ENCODE measurements around the gene PTPN7.
"Not testable (repeated sequence)": the region's sequence is repeated elsewhere in the genome, so short reads cannot be mapped to it uniquely, and the experiment has no call there.

The PTPN7 gene

DNA sequence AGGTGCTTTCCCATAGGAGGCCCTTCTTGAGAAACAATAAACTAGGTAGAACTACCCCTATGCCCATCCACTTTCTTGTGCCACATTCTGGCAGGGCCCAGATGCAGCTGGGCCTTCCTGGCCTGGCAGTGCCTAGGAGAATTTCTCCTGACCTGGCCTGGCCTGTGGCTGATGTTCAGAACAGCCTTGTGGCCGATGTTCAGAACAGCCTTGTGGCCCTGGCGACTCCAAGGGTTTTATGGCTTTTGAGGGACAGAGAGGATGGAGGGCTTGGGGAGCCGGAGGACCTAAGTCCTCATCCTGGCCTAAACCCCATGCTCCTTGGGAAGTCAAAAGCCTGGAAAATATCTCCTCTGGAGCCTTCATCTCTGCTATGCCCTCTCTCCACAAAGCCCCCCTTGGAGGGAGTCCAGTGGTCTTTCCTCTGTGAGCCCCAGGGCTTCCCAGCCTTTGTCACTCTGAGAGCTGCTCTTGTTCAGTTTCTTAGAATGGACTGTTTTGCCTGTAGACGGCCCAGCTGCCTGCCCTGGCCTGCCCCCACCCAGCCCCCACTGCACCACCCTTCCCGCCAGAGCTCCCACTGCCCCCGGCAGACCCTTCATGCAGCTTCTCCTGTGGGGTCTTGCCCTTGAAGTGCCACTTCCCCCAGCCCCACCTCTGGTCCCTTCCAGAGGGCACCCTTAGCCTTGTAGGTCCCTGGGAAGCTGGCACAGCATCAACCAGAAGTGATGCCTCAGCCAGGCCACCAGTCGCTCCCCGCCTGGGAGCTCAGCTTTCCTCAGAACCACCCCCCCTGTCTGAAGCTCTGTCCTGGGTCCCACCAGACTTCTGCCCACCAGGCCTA, 30.7 kb downstream of the PTPN7 start:
- no peak for DNase-seq

GRCh38 chr1:202127836-202128622, 32.4 kb downstream of the PTPN7 start:
- DNase-seq = no peak

DNA sequence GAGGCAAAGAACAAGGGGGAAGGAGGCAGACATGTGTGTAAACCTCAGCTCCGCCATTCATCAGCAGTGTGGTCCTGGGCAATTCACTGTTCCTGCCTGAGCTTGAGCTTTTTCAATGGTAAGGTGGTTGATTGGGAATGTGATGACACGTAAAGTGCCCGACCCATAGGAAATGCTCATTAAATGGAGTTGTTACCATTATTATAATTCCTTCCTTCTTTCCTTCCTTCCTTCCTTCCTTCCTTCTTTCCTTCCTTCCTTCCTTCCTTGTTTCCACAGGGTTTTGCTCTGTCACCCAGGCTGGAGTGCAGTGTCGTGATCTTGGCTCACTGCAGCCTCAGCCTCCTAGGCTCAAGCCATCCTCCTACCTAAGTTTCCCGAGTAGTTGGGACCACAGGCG, 33.3 kb downstream of the PTPN7 start:
- DNase-seq = no peak

DNA sequence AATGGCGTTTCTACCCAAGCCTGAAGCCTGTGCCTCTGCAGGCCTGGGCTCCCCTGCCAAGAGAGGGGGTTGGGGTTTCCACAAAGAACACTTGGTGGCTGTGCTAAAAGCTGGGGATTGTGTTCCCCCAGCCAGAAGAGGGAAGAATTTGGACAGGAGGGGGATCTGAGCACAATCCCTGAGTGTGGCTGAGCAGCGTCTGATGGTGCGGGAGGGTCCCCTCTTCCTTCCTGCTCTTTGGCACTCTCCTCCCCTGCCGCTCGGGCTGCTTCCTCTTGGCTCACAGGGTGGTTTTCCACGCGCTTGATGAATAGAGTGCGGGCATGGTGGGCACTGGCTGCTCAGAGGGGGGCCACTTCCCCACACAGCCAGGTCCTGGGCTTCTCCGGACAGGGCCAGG, 34.0 kb downstream of the PTPN7 start:
- DNase-seq = no peak

DNA sequence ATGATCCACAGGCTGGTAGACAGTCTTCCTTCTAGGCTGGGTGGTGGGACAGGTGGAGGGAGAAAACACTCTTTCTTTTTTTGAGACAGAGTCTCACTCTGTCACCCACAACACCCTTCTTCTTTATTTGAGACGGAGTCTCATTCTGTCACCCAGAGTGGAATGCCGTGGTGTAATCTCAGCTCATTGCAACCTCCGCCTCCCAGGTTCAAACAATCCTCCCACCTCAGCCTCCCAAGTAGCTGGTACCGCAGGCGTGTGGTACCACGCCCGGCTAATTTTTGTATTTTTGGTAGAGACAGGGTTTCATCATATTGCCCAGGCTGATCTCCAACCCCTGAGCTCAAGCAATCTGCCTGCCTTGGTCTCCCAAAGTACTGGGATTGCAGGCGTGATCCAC, 34.8 kb downstream of the PTPN7 start:
- no peak for DNase-seq

- no peak for DNase-seq
Measured at GRCh38 chr1:202124142-202124541, 36.3 kb downstream of the PTPN7 start.

DNA sequence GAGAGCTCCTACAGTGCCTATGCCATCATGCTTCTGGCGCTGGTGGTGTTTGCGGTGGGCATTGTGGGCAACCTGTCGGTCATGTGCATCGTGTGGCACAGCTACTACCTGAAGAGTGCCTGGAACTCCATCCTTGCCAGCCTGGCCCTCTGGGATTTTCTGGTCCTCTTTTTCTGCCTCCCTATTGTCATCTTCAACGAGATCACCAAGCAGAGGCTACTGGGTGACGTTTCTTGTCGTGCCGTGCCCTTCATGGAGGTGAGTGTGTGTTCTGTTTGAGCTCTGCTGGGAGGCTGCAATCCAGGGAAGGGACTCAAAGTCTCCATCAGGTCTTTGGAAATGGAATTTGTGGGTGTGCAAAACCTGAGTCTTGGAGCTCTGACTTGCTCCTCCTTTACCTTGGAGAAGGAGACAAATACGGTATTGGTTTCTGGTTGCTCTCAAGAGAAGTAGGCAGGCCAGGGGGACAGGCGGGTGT, 37.0 kb downstream of the PTPN7 start:
- DNase-seq = no peak

- DNase-seq = peak in 1 of 2 experiments; percentile 12
Measured at GRCh38 chr1:202122639-202123335, 37.6 kb downstream of the PTPN7 start, which contains the start of gene GPR37L1. TSS of gene GPR37L1 (plus strand) at chr1:202122917. CDS start at chr1:202122964, 47 bp downstream.

DNA sequence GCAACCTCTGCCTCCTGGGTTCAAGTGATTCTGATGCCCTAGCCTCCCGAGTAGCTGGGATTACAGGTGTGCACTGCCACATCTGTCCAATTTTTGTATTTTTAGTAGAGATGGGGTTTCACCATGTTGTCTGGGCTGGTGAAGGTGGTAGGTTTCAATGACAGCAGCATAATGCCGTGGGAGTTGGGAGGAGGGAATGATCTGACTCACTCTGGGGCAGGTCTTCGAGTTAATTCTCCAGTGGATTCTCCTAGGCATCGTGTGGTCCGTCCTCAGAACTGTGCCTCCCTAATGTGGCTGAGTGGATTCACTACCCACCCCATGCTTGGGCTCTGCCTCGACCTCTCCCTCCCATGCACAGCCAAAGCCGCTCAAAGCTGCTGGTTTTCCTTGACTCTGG, 39.4 kb downstream of the PTPN7 start:
- no peak for DNase-seq

GRCh38 chr1:202117898-202118371, 42.5 kb downstream of the PTPN7 start:
- DNase-seq = no peak

- DNase-seq = no peak
Measured at GRCh38 chr1:202116287-202116686, 44.1 kb downstream of the PTPN7 start.

- peak in 1 of 2 experiments; percentile 66 for DNase-seq
Measured at GRCh38 chr1:202113690-202114300, 46.6 kb downstream of the PTPN7 start.

DNA sequence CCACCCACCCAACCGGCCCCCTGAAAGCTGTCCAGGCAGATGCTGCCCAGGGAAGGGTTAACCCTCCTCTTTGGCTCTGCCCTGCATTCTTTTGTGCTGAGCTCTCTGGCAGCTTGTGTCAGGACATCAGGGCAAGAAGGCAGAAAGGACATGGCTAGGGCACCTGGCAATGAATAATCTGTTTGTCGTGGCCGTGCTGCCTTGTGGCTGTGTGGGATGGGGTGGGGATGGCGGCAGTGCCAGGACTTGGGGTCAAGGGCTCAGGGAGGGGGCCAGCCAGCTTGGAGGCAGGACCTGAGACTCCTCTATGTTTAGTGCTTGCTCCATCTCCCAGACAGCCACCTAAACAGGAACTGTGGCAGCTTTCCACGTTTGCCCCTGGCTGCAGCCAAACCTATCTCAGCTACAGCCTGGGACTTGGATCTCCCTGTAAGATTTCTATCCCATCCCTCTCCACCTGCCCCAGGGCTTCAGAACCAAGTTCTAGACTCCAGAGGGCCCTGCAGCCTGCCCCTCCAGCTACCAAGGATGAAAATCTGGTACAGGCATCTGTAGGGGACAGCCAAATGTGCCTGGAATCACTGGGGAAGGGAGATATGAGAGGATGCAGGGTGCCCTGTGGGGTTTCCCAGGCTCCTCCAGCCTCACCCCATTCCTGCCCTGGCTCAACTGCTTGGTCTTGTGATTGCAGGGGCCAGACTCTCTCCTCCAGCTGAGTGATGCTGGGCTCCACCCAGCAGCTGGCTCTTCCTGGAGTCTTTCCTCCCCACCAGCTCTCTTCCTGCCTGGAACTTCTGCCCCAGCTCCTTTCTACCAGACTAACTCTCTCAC, 47.3 kb downstream of the PTPN7 start:
- DNase-seq = no peak

DNA sequence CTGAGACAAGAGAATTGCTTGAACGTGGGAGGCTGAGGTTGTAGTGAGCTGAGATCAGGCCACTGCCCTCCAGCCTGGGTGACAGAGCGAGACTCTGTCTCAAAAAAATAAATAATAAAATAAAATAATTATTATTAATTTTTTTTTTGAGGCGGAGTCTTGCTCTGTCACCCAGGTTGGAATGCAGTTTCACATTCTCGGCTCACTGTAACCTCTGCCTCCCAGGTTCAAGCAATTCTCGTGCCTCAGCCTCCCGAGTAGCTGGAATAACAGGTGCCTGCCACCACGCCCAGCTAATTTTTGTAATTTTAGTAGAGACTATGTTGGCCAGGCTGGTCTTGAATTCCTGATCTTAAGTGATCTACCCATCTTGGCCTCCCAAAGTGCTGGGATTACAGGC, 48.8 kb downstream of the PTPN7 start:
- not testable (repeated sequence) for DNase-seq

- DNase-seq = no peak
Measured at GRCh38 chr1:202110977-202111376, 49.4 kb downstream of the PTPN7 start.

- peak; percentile 25 to 73 for DNase-seq
Measured at GRCh38 chr1:202107801-202108731, 52.3 kb downstream of the PTPN7 start.

- DNase-seq = peak; percentile 96 to 99
Measured at GRCh38 chr1:202107321-202107761, 53.1 kb downstream of the PTPN7 start.

- peak; percentile 48 to 76 for DNase-seq
Measured at GRCh38 chr1:202106340-202107254, 53.8 kb downstream of the PTPN7 start.
